A549 (cell line): Measurements from ENCODE around the gene RBM10. TPM values are rescaled to one million over a fixed set of nuclear protein-coding genes. Genes with fewer than 3 reads are reported as not detected.

Source experiments
- ATAC-seq, 2 experiments: fragments of 200-7000 bp in 1 of 2; fragments of >200 bp in 1 of 2; cut with Nextera tagmentation in 1 of 2; cut with Tn5 transposase in 1 of 2; 3 replicates each; pipeline versions ENCODE4 v1.8.0 to v1.9.1; 2018 to 2020; ENCODE audit warnings: mild to moderate bottlenecking in 1 of 2, moderate library complexity in 1 of 2
- CTCF ChIA-PET: fragments of 300-600 bp; sonication (Branson Sonifier 250); formaldehyde crosslinking; extraction: SDS; loops from one replicate; lab custom pipeline; 2021; ENCODE audit warnings: antibody characterized with exemption, inconsistent platforms; lab: Yijun Ruan, JAX
- POLR2A ChIA-PET: fragments of 350-600 bp; formaldehyde crosslinking; extraction: SDS; loops from one replicate; lab custom pipeline; 2021; ENCODE audit warnings: antibody characterized with exemption, inconsistent platforms; lab: Yijun Ruan, JAX
- DNase-seq, 2 experiments: peaks; one replicate each; pipeline versions ENCODE4 v3.0.0 to v3.0.0-alpha.2; 2011 to 2016; ENCODE audit warnings: low read depth in 1 of 2, low spot score in 1 of 2
- FAIRE-seq: peaks from 2 replicates; lab custom pipeline; 2011; peaks lifted over from hg19 to GRCh38; lab: Jason Lieb, UNC
- H3K27ac ChIP-seq, 2 experiments: fragments of >200 bp; sonication (Bioruptor Twin); formaldehyde crosslinking; 3 replicates each; pipeline ENCODE4 v1.5.1; 2016 to 2017
- H3K4me1 ChIP-seq: fragments of >200 bp; sonication (Bioruptor Twin); formaldehyde crosslinking; 3 replicates; pipeline ENCODE4 v1.6.1; 2016
- H3K4me2 ChIP-seq: fragments of >200 bp; sonication (Bioruptor Twin); formaldehyde crosslinking; 3 replicates; pipeline ENCODE4 v1.6.1; 2016
- H3K4me3 ChIP-seq: fragments of >200 bp; sonication (Bioruptor Twin); formaldehyde crosslinking; 3 replicates; pipeline ENCODE4 v1.5.1; 2016
- H3K9me3 ChIP-seq: fragments of >200 bp; sonication (Bioruptor Twin); formaldehyde crosslinking; 3 replicates; pipeline ENCODE4 v1.6.1; 2016
- CBX2 ChIP-seq: fragments of 200-600 bp; sonication (generic); IDR thresholded peaks from 2 replicates; pipeline ENCODE4 v1.6.1; 2016; ENCODE audit warnings: low read depth, mild to moderate bottlenecking, borderline replicate concordance
- CBX8 ChIP-seq: fragments of 200-600 bp; sonication (generic); IDR thresholded peaks from 2 replicates; pipeline ENCODE4 v1.6.1; 2016
- EHF ChIP-seq: fragments of 250-450 bp; sonication (Bioruptor Pico); IDR thresholded peaks from 2 replicates; pipeline ENCODE4 v1.5.0; 2020; ENCODE audit warnings: mild to moderate bottlenecking
- ESRRA ChIP-seq: fragments of 150-350 bp; IDR thresholded peaks from 2 replicates; pipeline ENCODE4 v1.6.1; 2014; ENCODE audit warnings: mild to moderate bottlenecking, low read length, borderline replicate concordance
- FOSL2 ChIP-seq, 2 experiments: fragments of 450-650 bp in 1 of 2; fragments of >200 bp in 1 of 2; sonication (Bioruptor Twin) in 1 of 2; formaldehyde crosslinking; IDR thresholded peaks; 2 replicates each; pipeline versions ENCODE4 v1.5.0 to v1.6.1; 2016 to 2020; ENCODE audit warnings: mild to moderate bottlenecking in 1 of 2, moderate library complexity in 1 of 2
- FOXS1 ChIP-seq: fragments of 250-450 bp; sonication (Bioruptor Pico); IDR thresholded peaks from 2 replicates; pipeline ENCODE4 v1.5.0; 2020; ENCODE audit warnings: mild to moderate bottlenecking, moderate library complexity
- HEYL ChIP-seq: fragments of 250-450 bp; sonication (Bioruptor Pico); IDR thresholded peaks from 2 replicates; pipeline ENCODE4 v1.8.0; 2021; ENCODE audit warnings: mild to moderate bottlenecking, moderate library complexity
- HOXA7 ChIP-seq: fragments of 250-450 bp; sonication (Bioruptor Pico); IDR thresholded peaks from 2 replicates; pipeline ENCODE4 v1.5.0; 2020; ENCODE audit warnings: mild to moderate bottlenecking, moderate library complexity
- HOXB13 ChIP-seq: fragments of 250-450 bp; sonication (Bioruptor Pico); IDR thresholded peaks from 2 replicates; pipeline ENCODE4 v1.5.0; 2020; ENCODE audit warnings: low read depth, mild to moderate bottlenecking, moderate library complexity
- HOXB5 ChIP-seq: fragments of 250-450 bp; sonication (Bioruptor Pico); IDR thresholded peaks from 2 replicates; pipeline ENCODE4 v1.5.0; 2020; ENCODE audit warnings: mild to moderate bottlenecking, moderate library complexity
- KDM1A ChIP-seq: fragments of 200-600 bp; sonication (generic); IDR thresholded peaks from 2 replicates; pipeline ENCODE4 v1.6.1; 2016; ENCODE audit warnings: low read depth, mild to moderate bottlenecking
- NFE2L2 ChIP-seq: fragments of 150-350 bp; conservative IDR thresholded peaks from 2 replicates; pipeline ENCODE4 v1.6.1; 2014; ENCODE audit warnings: low read length
- NR3C1 ChIP-seq: fragments of >200 bp; sonication (Bioruptor Twin); formaldehyde crosslinking; IDR thresholded peaks from 3 replicates; pipeline ENCODE4 v1.6.1; 2017
- PBX3 ChIP-seq: IDR thresholded peaks from 2 replicates; pipeline ENCODE4 v1.6.1; 2012
- PHF8 ChIP-seq: fragments of 200-600 bp; sonication (generic); IDR thresholded peaks from 2 replicates; pipeline ENCODE4 v1.6.1; 2016; ENCODE audit warnings: low read depth, mild to moderate bottlenecking, antibody characterized with exemption, moderate library complexity, borderline replicate concordance
- RAD21 ChIP-seq, 2 experiments: fragments of >200 bp in 1 of 2; sonication (Bioruptor Twin) in 1 of 2; formaldehyde crosslinking in 1 of 2; IDR thresholded peaks in 1 of 2; conservative IDR thresholded peaks in 1 of 2; 2 replicates in 1 of 2; 3 replicates in 1 of 2; pipeline ENCODE4 v1.6.1; 2012 to 2018; ENCODE audit warnings: inconsistent platforms in 1 of 2
- RNF2 ChIP-seq: fragments of 200-600 bp; sonication (generic); IDR thresholded peaks from 2 replicates; pipeline ENCODE4 v1.6.1; 2016; ENCODE audit warnings: low read depth, mild to moderate bottlenecking, antibody characterized with exemption, moderate library complexity, borderline replicate concordance
- SREBF2 ChIP-seq: fragments of 450-650 bp; IDR thresholded peaks from 2 replicates; pipeline ENCODE4 v1.6.1; 2014; ENCODE audit warnings: mild to moderate bottlenecking, moderate library complexity
- ZFP36 ChIP-seq: fragments of 450-650 bp; IDR thresholded peaks from 2 replicates; pipeline ENCODE4 v1.6.1; 2014; ENCODE audit warnings: borderline replicate concordance; ENCODE audit not compliant: partially characterized antibody
- ZSCAN20 ChIP-seq: fragments of 250-450 bp; sonication (Bioruptor Pico); IDR thresholded peaks from 2 replicates; pipeline ENCODE4 v1.8.0; 2022; ENCODE audit warnings: mild to moderate bottlenecking, moderate library complexity
- WGBS: methylation state at CpG from one replicate; pipeline ENCODE4 v1.1.6; 2017; ENCODE audit errors: missing lambda C conversion rate; 5-methylcytosine and 5-hydroxymethylcytosine counted together
- polyA plus RNA-seq, 4 experiments: library from polyadenylated mRNA; depleted of rRNA in 3 of 4; stranded (reverse); fragments of >200 nt; fragmentation: RNase III in 1 of 4; extraction: RNeasy Plus Mini Kit Qiagen cat#74134 plus additional on column Dnase treatment in 1 of 4; gene quantifications; 2 replicates in 3 of 4; 3 replicates in 1 of 4; pipeline ENCODE4 v1.2.3, GENCODE V29; 2011 to 2017
- TF ChIP-seq, protein P1 (sequence below): IDR thresholded peaks from 2 replicates; pipeline ENCODE4 v1.6.1; 2012; ENCODE audit warnings: low read depth, borderline replicate concordance
- TF ChIP-seq, protein P2 (sequence below): fragments of 150-350 bp; IDR thresholded peaks from 2 replicates; pipeline ENCODE4 v1.6.1; 2014; ENCODE audit warnings: low read depth, mild to moderate bottlenecking, low read length
- TF ChIP-seq, protein P3 (sequence below): fragments of 200-600 bp; sonication (generic); IDR thresholded peaks from 2 replicates; pipeline ENCODE4 v1.6.1; 2016; ENCODE audit warnings: antibody characterized with exemption, mild to moderate bottlenecking, moderate library complexity

RBM10 gene
- polyA plus RNA-seq, 2 of the 4 experiments (the other 2 are of a cell fraction) = 21.1 to 29.8 TPM

DNA sequence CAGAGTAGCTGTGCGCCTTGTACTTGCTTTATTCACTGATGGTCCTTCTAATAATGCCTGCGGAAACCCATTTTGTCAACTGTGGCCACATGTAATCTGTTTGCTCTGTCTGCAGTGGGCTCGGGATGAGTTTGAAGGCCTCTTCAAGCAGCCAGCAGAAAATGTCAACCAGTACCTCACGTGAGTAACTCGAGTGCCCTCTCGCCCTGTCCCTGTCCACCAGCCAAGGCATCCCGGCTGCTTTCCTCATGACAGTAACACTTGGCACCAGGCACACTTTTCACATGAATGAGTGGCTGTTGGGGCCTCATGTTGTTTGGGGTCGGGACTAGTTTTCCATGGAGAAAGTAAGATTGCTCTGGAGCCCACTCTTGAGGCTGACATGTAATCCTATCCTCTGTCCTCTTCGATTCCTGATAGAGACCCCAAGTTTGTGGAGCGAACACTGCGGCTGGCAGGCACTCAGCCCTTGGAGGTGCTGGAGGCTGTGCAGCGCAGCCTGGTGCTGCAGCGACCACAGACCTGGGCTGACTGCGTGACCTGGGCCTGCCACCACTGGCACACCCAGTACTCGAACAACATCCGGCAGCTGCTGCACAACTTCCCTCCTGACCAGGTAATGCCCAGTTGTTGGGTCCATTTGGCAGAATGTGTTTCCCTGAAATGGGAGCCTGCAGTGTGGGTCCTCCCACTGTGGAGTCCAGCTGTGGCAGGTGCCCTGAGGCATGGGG, 64.7 kb downstream of the RBM10 start:
- Histone ChIP-seq H3K27ac (no peak overlapping the region), H3K4me2 (no peak overlapping the region), H3K4me3 (no peak overlapping the region), H3K4me1 (0 out of 3 replicates have a peak, but pooled peaks cover 4% of the 10 kb centered on the region), H3K9me3 (no peaks in the 10 kb centered on the region)
- 95% methylated on average over 5 of the region's 16 CpGs for WGBS
- FAIRE-seq (no peak), ATAC-seq (no peak), DNase-seq (no peak)
- CTCF ChIA-PET = interaction anchor here (2.8 kb wide), 1 partner anchor 9 kb away, joined by 11 read pairs; no protein-coding TSS in a partner anchor
- TF ChIP-seq ESRRA = no peak
- TF ChIP-seq KDM1A = no peak
- TF ChIP-seq HOXB13 = no peak
- no peak for TF ChIP-seq CBX2
- TF ChIP-seq PHF8 = no peak
- no peak for TF ChIP-seq ZSCAN20 (CRISPR knock-in tag)
- TF ChIP-seq EHF = no peak
- TF ChIP-seq, protein P1, sequence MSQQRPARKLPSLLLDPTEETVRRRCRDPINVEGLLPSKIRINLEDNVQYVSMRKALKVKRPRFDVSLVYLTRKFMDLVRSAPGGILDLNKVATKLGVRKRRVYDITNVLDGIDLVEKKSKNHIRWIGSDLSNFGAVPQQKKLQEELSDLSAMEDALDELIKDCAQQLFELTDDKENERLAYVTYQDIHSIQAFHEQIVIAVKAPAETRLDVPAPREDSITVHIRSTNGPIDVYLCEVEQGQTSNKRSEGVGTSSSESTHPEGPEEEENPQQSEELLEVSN = no peak
- TF ChIP-seq FOSL2 (IDR thresholded peaks at IDR 0.05) = no peak
- TF ChIP-seq FOSL2 (CRISPR knock-in tag; IDR thresholded peaks at IDR 0.05) = no peak
- TF ChIP-seq ZFP36 = no peak
- TF ChIP-seq, protein P2, sequence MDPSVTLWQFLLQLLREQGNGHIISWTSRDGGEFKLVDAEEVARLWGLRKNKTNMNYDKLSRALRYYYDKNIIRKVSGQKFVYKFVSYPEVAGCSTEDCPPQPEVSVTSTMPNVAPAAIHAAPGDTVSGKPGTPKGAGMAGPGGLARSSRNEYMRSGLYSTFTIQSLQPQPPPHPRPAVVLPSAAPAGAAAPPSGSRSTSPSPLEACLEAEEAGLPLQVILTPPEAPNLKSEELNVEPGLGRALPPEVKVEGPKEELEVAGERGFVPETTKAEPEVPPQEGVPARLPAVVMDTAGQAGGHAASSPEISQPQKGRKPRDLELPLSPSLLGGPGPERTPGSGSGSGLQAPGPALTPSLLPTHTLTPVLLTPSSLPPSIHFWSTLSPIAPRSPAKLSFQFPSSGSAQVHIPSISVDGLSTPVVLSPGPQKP = no peak
- TF ChIP-seq SREBF2 = no peak
- TF ChIP-seq CBX8 = no peak
- TF ChIP-seq NR3C1 = no peak
- POLR2A ChIA-PET = no interaction called here

GRCh38 chrX:47210661-47211425, 65.8 kb downstream of the RBM10 start:
- ATAC-seq (no peak), FAIRE-seq (no peak), DNase-seq (no peak)
- Histone ChIP-seq H3K4me2 (no peak overlapping the region), H3K27ac (no peak overlapping the region), H3K4me3 (no peak overlapping the region), H3K4me1 (0 out of 3 replicates have a peak, but pooled peaks cover 4% of the 10 kb centered on the region), H3K9me3 (no peaks in the 10 kb centered on the region)
- ChIA-PET POLR2A (no interaction called here), CTCF (interaction anchor here (2.8 kb wide), 1 partner anchor 10 kb away, joined by 11 read pairs; no protein-coding TSS in a partner anchor)
- no peak for TF ChIP-seq HEYL (CRISPR knock-in tag)
- WGBS = 95% methylated on average over 13 of the region's 15 CpGs

DNA sequence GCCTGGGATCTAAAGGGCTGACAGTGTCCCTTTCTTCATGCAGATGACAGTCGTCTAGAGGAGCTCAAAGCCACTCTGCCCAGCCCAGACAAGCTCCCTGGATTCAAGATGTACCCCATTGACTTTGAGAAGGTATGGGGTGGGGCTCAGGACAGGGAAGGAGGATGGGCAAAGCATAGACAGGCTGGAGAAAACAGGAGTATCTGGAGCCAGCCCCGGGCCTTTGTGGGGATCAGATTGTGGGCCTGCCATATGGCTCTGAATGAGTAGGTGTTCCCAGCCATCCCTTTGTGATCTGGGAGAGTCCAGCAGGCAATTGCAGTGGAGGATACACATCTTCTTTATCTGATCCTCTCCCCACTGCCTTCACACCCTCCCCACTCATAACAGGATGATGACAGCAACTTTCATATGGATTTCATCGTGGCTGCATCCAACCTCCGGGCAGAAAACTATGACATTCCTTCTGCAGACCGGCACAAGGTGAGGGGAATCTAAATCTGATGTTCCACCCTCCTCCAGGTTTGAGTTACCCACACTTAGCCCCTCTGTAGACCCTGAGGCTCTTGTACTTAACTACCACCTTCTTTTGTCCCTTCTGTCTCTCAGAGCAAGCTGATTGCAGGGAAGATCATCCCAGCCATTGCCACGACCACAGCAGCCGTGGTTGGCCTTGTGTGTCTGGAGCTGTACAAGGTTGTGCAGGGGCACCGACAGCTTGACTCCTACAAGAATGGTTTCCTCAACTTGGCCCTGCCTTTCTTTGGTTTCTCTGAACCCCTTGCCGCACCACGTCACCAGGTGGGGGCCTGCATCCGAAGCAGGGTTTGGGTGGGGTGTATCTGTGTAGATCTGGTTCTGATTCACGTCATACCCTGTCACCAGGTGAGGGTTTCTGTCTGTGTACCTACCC, 67.6 kb downstream of the RBM10 start:
- no peaks in the 10 kb centered on the region for H3K9me3 ChIP-seq
- FAIRE-seq = no peak
- no peak overlapping the region for H3K27ac ChIP-seq
- no peak overlapping the region for H3K4me2 ChIP-seq
- no peak overlapping the region for H3K4me3 ChIP-seq
- ChIA-PET CTCF (interaction anchor here (1.3 to 2.8 kb wide), 2 partner anchors 12 kb away, joined by 3 to 11 read pairs; no protein-coding TSS in a partner anchor), POLR2A (no interaction called here)
- DNase-seq = no peak
- ATAC-seq = no peak
- peaks cover 12% of the 10 kb centered on the region for H3K4me1 ChIP-seq
- 87% methylated on average over 12 of the region's 12 CpGs for WGBS
- TF ChIP-seq RNF2 = no peak
- no peak for TF ChIP-seq FOXS1 (CRISPR knock-in tag)
- no peak for TF ChIP-seq NFE2L2
- no peak for TF ChIP-seq HOXB5 (CRISPR knock-in tag)
- no peak for TF ChIP-seq HOXA7
- no peak for TF ChIP-seq HOXB13
- TF ChIP-seq CBX2 = no peak
- TF ChIP-seq PBX3 = no peak
- TF ChIP-seq, protein P3, sequence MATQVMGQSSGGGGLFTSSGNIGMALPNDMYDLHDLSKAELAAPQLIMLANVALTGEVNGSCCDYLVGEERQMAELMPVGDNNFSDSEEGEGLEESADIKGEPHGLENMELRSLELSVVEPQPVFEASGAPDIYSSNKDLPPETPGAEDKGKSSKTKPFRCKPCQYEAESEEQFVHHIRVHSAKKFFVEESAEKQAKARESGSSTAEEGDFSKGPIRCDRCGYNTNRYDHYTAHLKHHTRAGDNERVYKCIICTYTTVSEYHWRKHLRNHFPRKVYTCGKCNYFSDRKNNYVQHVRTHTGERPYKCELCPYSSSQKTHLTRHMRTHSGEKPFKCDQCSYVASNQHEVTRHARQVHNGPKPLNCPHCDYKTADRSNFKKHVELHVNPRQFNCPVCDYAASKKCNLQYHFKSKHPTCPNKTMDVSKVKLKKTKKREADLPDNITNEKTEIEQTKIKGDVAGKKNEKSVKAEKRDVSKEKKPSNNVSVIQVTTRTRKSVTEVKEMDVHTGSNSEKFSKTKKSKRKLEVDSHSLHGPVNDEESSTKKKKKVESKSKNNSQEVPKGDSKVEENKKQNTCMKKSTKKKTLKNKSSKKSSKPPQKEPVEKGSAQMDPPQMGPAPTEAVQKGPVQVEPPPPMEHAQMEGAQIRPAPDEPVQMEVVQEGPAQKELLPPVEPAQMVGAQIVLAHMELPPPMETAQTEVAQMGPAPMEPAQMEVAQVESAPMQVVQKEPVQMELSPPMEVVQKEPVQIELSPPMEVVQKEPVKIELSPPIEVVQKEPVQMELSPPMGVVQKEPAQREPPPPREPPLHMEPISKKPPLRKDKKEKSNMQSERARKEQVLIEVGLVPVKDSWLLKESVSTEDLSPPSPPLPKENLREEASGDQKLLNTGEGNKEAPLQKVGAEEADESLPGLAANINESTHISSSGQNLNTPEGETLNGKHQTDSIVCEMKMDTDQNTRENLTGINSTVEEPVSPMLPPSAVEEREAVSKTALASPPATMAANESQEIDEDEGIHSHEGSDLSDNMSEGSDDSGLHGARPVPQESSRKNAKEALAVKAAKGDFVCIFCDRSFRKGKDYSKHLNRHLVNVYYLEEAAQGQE = no peak
- TF ChIP-seq RAD21 (conservative IDR thresholded peaks at IDR 0.05 in 1 of 2, IDR thresholded peaks at IDR 0.05 in 1 of 2) = no peak
